GM21825 (cell line): ENCODE results near the gene MUC5AC.
"Not testable (repeated sequence)": the region's sequence is repeated elsewhere in the genome, so short reads cannot be mapped to it uniquely, and the experiment has no call there.

Source experiments
- ATAC-seq: cut with Tn5 transposase; IDR thresholded peaks from one replicate; pipeline ENCODE4 v1.9.1; 2021; ENCODE audit warnings: mild to moderate bottlenecking, moderate library complexity; ENCODE audit not compliant: unreplicated experiment

Gene MUC5AC

GRCh38 chr11:1248951-1249350 lies 91.2 kb downstream of the MUC5AC start:
- ATAC-seq = not testable (repeated sequence)

GRCh38 chr11:1250411-1250810 lies 92.7 kb downstream of the MUC5AC start:
- ATAC-seq = not testable (repeated sequence)
